ENCODE results near the gene CADM1.

The CADM1 gene

GRCh38 chr11:115528225-115528624 lies 24.0 kb upstream of the CADM1 start:
- Histone ChIP-seq H3K27ac (ENCODE audit: low read length) (no peak overlapping the region), H3K9ac (ENCODE audit: low read length) (no peak overlapping the region), H3K4me1 (ENCODE audit: low read length) (peaks cover 18% of the 10 kb centered on the region), H4K20me1 (ENCODE audit: insufficient read depth, low read length) (no peaks in the 10 kb centered on the region), H3K4me3 (ENCODE audit: low read length) (no peak overlapping the region), H3K36me3 (replicated peaks; ENCODE audit: low read depth, low read length) (no peaks in the 10 kb centered on the region), H3K9me3 (ENCODE audit: insufficient read depth, low read length) (no peaks in the 10 kb centered on the region), H2AFZ (ENCODE audit: low read depth, low read length) (no peak overlapping the region), H3K27me3 (ENCODE audit: low read depth, low read length) (peaks cover 68% of the 10 kb centered on the region), H3K79me2 (ENCODE audit: low read length) (no peaks in the 10 kb centered on the region), H3K4me2 (ENCODE audit: low read length) (no peak overlapping the region)
- no peak for TF ChIP-seq EZH2phosphoT487 (IDR thresholded peaks at IDR 0.05; ENCODE audit: low read depth)
- TF ChIP-seq CTCF (IDR thresholded peaks at IDR 0.05; ENCODE audit: low read depth, low read length), result no peak

GRCh38 chr11:115527534-115528125 lies 23.4 kb upstream of the CADM1 start:
- Histone ChIP-seq H3K36me3 (replicated peaks; ENCODE audit: low read depth, low read length) (no peaks in the 10 kb centered on the region), H3K4me1 (ENCODE audit: low read length) (peaks cover 21% of the 10 kb centered on the region), H3K27ac (ENCODE audit: low read length) (no peak overlapping the region), H3K4me2 (ENCODE audit: low read length) (peak overlapping the region; percentile 15; the same call in 1 of the 2 replicates), H3K9ac (ENCODE audit: low read length) (no peak overlapping the region), H4K20me1 (ENCODE audit: insufficient read depth, low read length) (no peaks in the 10 kb centered on the region), H2AFZ (ENCODE audit: low read depth, low read length) (no peak overlapping the region), H3K4me3 (ENCODE audit: low read length) (no peak overlapping the region), H3K9me3 (ENCODE audit: insufficient read depth, low read length) (no peaks in the 10 kb centered on the region), H3K79me2 (ENCODE audit: low read length) (no peaks in the 10 kb centered on the region), H3K27me3 (ENCODE audit: low read depth, low read length) (peaks cover 69% of the 10 kb centered on the region)
- TF ChIP-seq EZH2phosphoT487 (IDR thresholded peaks at IDR 0.05; ENCODE audit: low read depth) (no peak), CTCF (IDR thresholded peaks at IDR 0.05; ENCODE audit: low read depth, low read length) (no peak)

GRCh38 chr11:115525531-115526006 lies 21.4 kb upstream of the CADM1 start:
- Histone ChIP-seq H3K27me3 (ENCODE audit: low read depth, low read length) (peaks cover 84% of the 10 kb centered on the region), H3K4me3 (ENCODE audit: low read length) (no peak overlapping the region), H3K27ac (ENCODE audit: low read length) (no peak overlapping the region), H3K9ac (ENCODE audit: low read length) (no peak overlapping the region), H3K4me1 (ENCODE audit: low read length) (peaks cover 35% of the 10 kb centered on the region), H2AFZ (ENCODE audit: low read depth, low read length) (no peak overlapping the region), H3K9me3 (ENCODE audit: insufficient read depth, low read length) (no peaks in the 10 kb centered on the region), H3K36me3 (replicated peaks; ENCODE audit: low read depth, low read length) (no peaks in the 10 kb centered on the region), H4K20me1 (ENCODE audit: insufficient read depth, low read length) (no peaks in the 10 kb centered on the region; the same call in 1 of the 2 replicates), H3K4me2 (ENCODE audit: low read length) (0 out of 2 replicates have a peak overlapping the region, but pooled peaks have one; percentile 18), H3K79me2 (ENCODE audit: low read length) (no peaks in the 10 kb centered on the region)
- TF ChIP-seq CTCF (IDR thresholded peaks at IDR 0.05; ENCODE audit: low read depth, low read length) (no peak), EZH2phosphoT487 (IDR thresholded peaks at IDR 0.05; ENCODE audit: low read depth) (no peak)

- Histone ChIP-seq H3K27ac (ENCODE audit: low read length) (no peak overlapping the region), H2AFZ (ENCODE audit: low read depth, low read length) (no peak overlapping the region), H3K27me3 (ENCODE audit: low read depth, low read length) (peaks cover 85% of the 10 kb centered on the region), H3K36me3 (replicated peaks; ENCODE audit: low read depth, low read length) (no peaks in the 10 kb centered on the region), H3K4me2 (ENCODE audit: low read length) (no peak overlapping the region), H3K4me1 (ENCODE audit: low read length) (peaks cover 39% of the 10 kb centered on the region), H4K20me1 (ENCODE audit: insufficient read depth, low read length) (no peaks in the 10 kb centered on the region; the same call in 1 of the 2 replicates), H3K4me3 (ENCODE audit: low read length) (no peak overlapping the region), H3K9ac (ENCODE audit: low read length) (no peak overlapping the region), H3K9me3 (ENCODE audit: insufficient read depth, low read length) (no peaks in the 10 kb centered on the region), H3K79me2 (ENCODE audit: low read length) (no peaks in the 10 kb centered on the region)
- TF ChIP-seq CTCF (IDR thresholded peaks at IDR 0.05; ENCODE audit: low read depth, low read length), result no peak
- no peak for TF ChIP-seq EZH2phosphoT487 (IDR thresholded peaks at IDR 0.05; ENCODE audit: low read depth)
Observed at GRCh38 chr11:115524572-115524971, 20.4 kb upstream of the CADM1 start.

Measured in OCI-LY3 (cell line).